GM21529 (cell line): ENCODE results near the gene SP100.
"Not testable (repeated sequence)": the region's sequence is repeated elsewhere in the genome, so short reads cannot be mapped to it uniquely, and the experiment has no call there.

ENCODE experiments used
- ATAC-seq: cut with Tn5 transposase; IDR thresholded peaks from one replicate; pipeline ENCODE4 v1.9.1; 2021; ENCODE audit not compliant: unreplicated experiment

The SP100 gene

GRCh38 chr2:230457073-230457768 lies 41.2 kb downstream of the SP100 start:
- ATAC-seq = no peak

- ATAC-seq = no peak
Observed at GRCh38 chr2:230457793-230458192, 41.8 kb downstream of the SP100 start.

- no peak for ATAC-seq
Observed at GRCh38 chr2:230459216-230459615, 43.2 kb downstream of the SP100 start.

GRCh38 chr2:230471074-230471473 lies 55.1 kb downstream of the SP100 start:
- peak; percentile 49 for ATAC-seq

- ATAC-seq = no peak
Observed at GRCh38 chr2:230472621-230473018, 56.6 kb downstream of the SP100 start.

GRCh38 chr2:230473378-230473777 lies 57.4 kb downstream of the SP100 start:
- no peak for ATAC-seq

- no peak for ATAC-seq
Observed at GRCh38 chr2:230475143-230475542, 59.1 kb downstream of the SP100 start.

- ATAC-seq = no peak
Observed at GRCh38 chr2:230485801-230486341, 69.9 kb downstream of the SP100 start.

GRCh38 chr2:230491219-230491618 lies 75.2 kb downstream of the SP100 start:
- ATAC-seq = not testable (repeated sequence)

- no peak for ATAC-seq
Observed at GRCh38 chr2:230492107-230492506, 76.1 kb downstream of the SP100 start.

- ATAC-seq = no peak
Observed at GRCh38 chr2:230494980-230495379, 79.0 kb downstream of the SP100 start.

- ATAC-seq = peak; percentile 52
Observed at GRCh38 chr2:230496891-230497290, 80.9 kb downstream of the SP100 start.

- ATAC-seq = no peak
Observed at GRCh38 chr2:230498506-230499107, 82.6 kb downstream of the SP100 start.

GRCh38 chr2:230502593-230502992 lies 86.6 kb downstream of the SP100 start:
- no peak for ATAC-seq

- no peak for ATAC-seq
Observed at GRCh38 chr2:230503798-230504197, 87.8 kb downstream of the SP100 start.

GRCh38 chr2:230505162-230505561 lies 89.2 kb downstream of the SP100 start:
- ATAC-seq = peak; percentile 81

- ATAC-seq = no peak
Observed at GRCh38 chr2:230512955-230513748, 97.2 kb downstream of the SP100 start.

- ATAC-seq = no peak
Observed at GRCh38 chr2:230520061-230520874, 104.3 kb downstream of the SP100 start.

- no peak for ATAC-seq
Observed at GRCh38 chr2:230520875-230521155, 104.8 kb downstream of the SP100 start.

GRCh38 chr2:230521386-230521785 lies 105.4 kb downstream of the SP100 start:
- no peak for ATAC-seq

- ATAC-seq = no peak
Observed at GRCh38 chr2:230525682-230526081, 109.7 kb downstream of the SP100 start.
